Activated CD4-positive, alpha-beta T cell treated with anti-CD3 and anti-CD28 coated beads, Interleukin-2, Interleukin-6, amounts not matched to agents 100 ng/mL and 50 ng/mL, durations not matched to agents 16 hours and 8 hours (primary cell): Measurements from ENCODE around the gene GAN.

Source experiments
- DNase-seq: peaks from one replicate; pipeline ENCODE4 v3.0.0-alpha.2; 2020

GAN gene

GRCh38 chr16:81314603-81315270, at the start of gene GAN:
Gene GAN, plus strand, starts transcription at chr16:81314962. Its CDS starts 152 bp downstream, at chr16:81315114.
- peak; percentile 97 for DNase-seq

- no peak for DNase-seq
Measured at GRCh38 chr16:81265052-81265451, 49.7 kb upstream of the GAN start.

GRCh38 chr16:81265658-81266451, 48.9 kb upstream of the GAN start:
- DNase-seq: no peak

GRCh38 chr16:81266680-81267095, 48.1 kb upstream of the GAN start:
- peak; percentile 31 for DNase-seq

- DNase-seq: no peak
Measured at GRCh38 chr16:81268509-81268908, 46.3 kb upstream of the GAN start.

GRCh38 chr16:81273223-81273950, 41.4 kb upstream of the GAN start:
- no peak for DNase-seq

GRCh38 chr16:81275064-81275532, 39.7 kb upstream of the GAN start:
- DNase-seq: no peak

- DNase-seq: no peak
Measured at GRCh38 chr16:81275795-81276194, 39.0 kb upstream of the GAN start.

- DNase-seq: no peak
Measured at GRCh38 chr16:81276323-81276722, 38.4 kb upstream of the GAN start.

GRCh38 chr16:81277541-81278080, 37.2 kb upstream of the GAN start:
- DNase-seq: no peak

- DNase-seq: no peak
Measured at GRCh38 chr16:81278526-81278925, 36.2 kb upstream of the GAN start.

GRCh38 chr16:81279392-81279791, 35.4 kb upstream of the GAN start:
- no peak for DNase-seq

GRCh38 chr16:81280393-81280792, 34.4 kb upstream of the GAN start:
- DNase-seq: no peak

- no peak for DNase-seq
Measured at GRCh38 chr16:81283044-81283443, 31.7 kb upstream of the GAN start.

- DNase-seq: no peak
Measured at GRCh38 chr16:81284995-81285600, 29.7 kb upstream of the GAN start.

GRCh38 chr16:81286190-81286589, 28.6 kb upstream of the GAN start:
- DNase-seq: no peak

- DNase-seq: no peak
Measured at GRCh38 chr16:81291117-81291516, 23.6 kb upstream of the GAN start.

- DNase-seq: no peak
Measured at GRCh38 chr16:81292936-81293335, 21.8 kb upstream of the GAN start.

GRCh38 chr16:81293909-81294802, 20.6 kb upstream of the GAN start:
- no peak for DNase-seq

- no peak for DNase-seq
Measured at GRCh38 chr16:81296631-81297030, 18.1 kb upstream of the GAN start.

GRCh38 chr16:81307770-81308169, 7.0 kb upstream of the GAN start:
- no peak for DNase-seq
